Esophagus muscularis mucosa (tissue), 4 donors: ENCODE measurements around the gene TMEM150C. TPM values are rescaled to one million over a fixed set of nuclear protein-coding genes. Genes with fewer than 3 reads are reported as not detected.

Experiments used
- DNase-seq: peaks from one replicate; pipeline ENCODE4 v3.0.0-alpha.2; 2017; ENCODE audit errors: extremely low spot score
- H3K27ac ChIP-seq, 4 donors: fragments of 200-600 bp; sonication (generic); replicated peaks in 1 of 4; 1 replicate in 3 of 4; 2 replicates in 1 of 4; pipeline ENCODE4 v1.5.1; 2016 to 2019; ENCODE audit warnings: mild to moderate bottlenecking in 1 of 4
- H3K27me3 ChIP-seq, 4 donors: fragments of 200-600 bp; sonication (generic); one replicate each; pipeline versions ENCODE4 v1.5.1 to v1.6.0; 2016 to 2019
- H3K36me3 ChIP-seq, 4 donors: fragments of 200-600 bp; sonication (generic); one replicate each; pipeline ENCODE4 v1.5.1; 2016 to 2019
- H3K4me1 ChIP-seq, 4 donors: fragments of 200-600 bp; sonication (generic); one replicate each; pipeline ENCODE4 v1.5.1; 2016 to 2019
- H3K4me3 ChIP-seq, 4 donors: fragments of 200-600 bp; sonication (generic); 1 replicate in 2 of 4; 2 replicates in 2 of 4; pipeline ENCODE4 v1.5.1; 2016 to 2019; ENCODE audit warnings: mild to moderate bottlenecking in 4 of 4, moderate library complexity in 1 of 4
- H3K9me3 ChIP-seq, 4 donors: fragments of 200-600 bp; sonication (generic); 1 replicate in 3 of 4; 2 replicates in 1 of 4; pipeline ENCODE4 v1.5.1; 2016 to 2019
- CTCF ChIP-seq, 3 experiments: fragments of 200-600 bp in 2 of 3; fragments of 450-650 bp in 1 of 3; sonication (generic) in 2 of 3; IDR thresholded peaks; one replicate each; pipeline ENCODE4 v1.5.1; 2017 to 2019; ENCODE audit warnings: antibody characterized with exemption in 3 of 3, mild to moderate bottlenecking in 2 of 3, moderate library complexity in 1 of 3
- EP300 ChIP-seq: sonication (generic); formaldehyde crosslinking; IDR thresholded peaks from one replicate; pipeline ENCODE4 v1.6.1; 2017; ENCODE audit warnings: antibody characterized with exemption
- POLR2A ChIP-seq: fragments of 450-650 bp; IDR thresholded peaks from one replicate; pipeline ENCODE4 v1.6.1; 2017; ENCODE audit warnings: antibody characterized with exemption, moderate library complexity, mild to moderate bottlenecking, low read depth
- POLR2AphosphoS5 ChIP-seq, 2 donors: sonication (generic); formaldehyde crosslinking; IDR thresholded peaks; one replicate each; pipeline ENCODE4 v1.6.1; 2017; ENCODE audit warnings: antibody characterized with exemption in 2 of 2
- WGBS: methylation state at CpG from one replicate; pipeline ENCODE4 v1.1.5; 2018; 5-methylcytosine and 5-hydroxymethylcytosine counted together
- intact Hi-C: fragments of 100-400 bp; cut with DNase I; formaldehyde crosslinking; loops from one replicate; pipeline ENCODE4 v1.15.1; 2023
- total RNA-seq, 4 donors: library from RNA; depleted of rRNA; stranded (reverse); fragments of >200 nt; gene quantifications; one replicate each; pipeline versions ENCODE4 v1.1.0 to v1.2.1, GENCODE V29; 2016

Gene TMEM150C
- total RNA-seq, 4 donors from 2014 or later: 3.3 to 8.3 (median 5.6) TPM

- H3K4me3 ChIP-seq: no peak overlapping the region
- 90% methylated on average over 2 of the region's 2 CpGs for WGBS
- no peak overlapping the region for H3K27ac ChIP-seq
- intact Hi-C loops: no loop called here
- no peak for DNase-seq
- TF ChIP-seq CTCF (IDR thresholded peaks at IDR 0.05) (no peak), EP300 (no peak), POLR2AphosphoS5 (IDR thresholded peaks at IDR 0.05) (no peak), POLR2A (no peak)
- H3K4me1 ChIP-seq: no peaks in the 10 kb centered on the region
- no peaks in the 10 kb centered on the region for H3K9me3 ChIP-seq
- peaks cover 0 to 20% (median 0%) of the 10 kb centered on the region in 4 donors for H3K36me3 ChIP-seq
- no peaks in the 10 kb centered on the region for H3K27me3 ChIP-seq
These were observed 65.4 kb downstream of the TMEM150C start for GRCh38 chr4:82496349-82496748.

- peaks cover 0 to 20% (median 0%) of the 10 kb centered on the region in 4 donors for H3K36me3 ChIP-seq
- H3K9me3 ChIP-seq: no peaks in the 10 kb centered on the region
- intact Hi-C loops: no loop called here
- H3K27me3 ChIP-seq: no peaks in the 10 kb centered on the region
- TF ChIP-seq POLR2A (no peak), POLR2AphosphoS5 (IDR thresholded peaks at IDR 0.05) (no peak), CTCF (IDR thresholded peaks at IDR 0.05) (no peak), EP300 (no peak)
- H3K4me3 ChIP-seq: no peak overlapping the region
- no peak overlapping the region for H3K27ac ChIP-seq
- WGBS: 92% methylated on average over 4 of the region's 4 CpGs
- no peak for DNase-seq
- H3K4me1 ChIP-seq: no peaks in the 10 kb centered on the region
These were observed 66.1 kb downstream of the TMEM150C start for GRCh38 chr4:82495666-82496065.

- Histone ChIP-seq H3K36me3 (peaks cover 0 to 29% (median 0%) of the 10 kb centered on the region in 4 donors), H3K27ac (no peak overlapping the region), H3K4me1 (no peaks in the 10 kb centered on the region), H3K4me3 (no peak overlapping the region), H3K27me3 (no peaks in the 10 kb centered on the region), H3K9me3 (no peaks in the 10 kb centered on the region)
- intact Hi-C loops: no loop called here
- 76% methylated on average over 2 of the region's 2 CpGs for WGBS
- TF ChIP-seq POLR2AphosphoS5 (IDR thresholded peaks at IDR 0.05) (no peak), CTCF (IDR thresholded peaks at IDR 0.05) (no peak), POLR2A (no peak), EP300 (no peak)
- DNase-seq: no peak
These were observed 67.9 kb downstream of the TMEM150C start for GRCh38 chr4:82493721-82494425.

GRCh38 chr4:82491251-82491960, 70.4 kb downstream of the TMEM150C start:
- H3K4me1 ChIP-seq: no peaks in the 10 kb centered on the region
- intact Hi-C loops: no loop called here
- H3K27ac ChIP-seq: no peak overlapping the region
- TF ChIP-seq EP300: no peak
- TF ChIP-seq POLR2AphosphoS5 (IDR thresholded peaks at IDR 0.05): no peak
- TF ChIP-seq CTCF (IDR thresholded peaks at IDR 0.05): no peak
- no peak for TF ChIP-seq POLR2A
- H3K9me3 ChIP-seq: no peaks in the 10 kb centered on the region
- no peak overlapping the region for H3K4me3 ChIP-seq
- DNase-seq: no peak
- peaks cover 0 to 29% (median 0%) of the 10 kb centered on the region in 4 donors for H3K36me3 ChIP-seq
- no peaks in the 10 kb centered on the region for H3K27me3 ChIP-seq
- 90% methylated on average over 10 of the region's 10 CpGs for WGBS
